Central memory CD8-positive, alpha-beta T cell (primary cell): ENCODE results near the gene MTFR1L.

Source experiments
- ATAC-seq: fragments of 150-1000 bp; cut with Tn5 transposase; replicated peaks from 2 replicates; pipeline ENCODE4 v1.10.0; 2022; ENCODE audit warnings: mild to moderate bottlenecking, moderate FRiP score, moderate number of reproducible peaks; ENCODE audit not compliant: poor library complexity, severe bottlenecking; ENCODE audit errors: extremely low read depth
- DNase-seq, 2 donors: peaks; one replicate each; pipeline ENCODE4 v3.0.0; 2021; ENCODE audit warnings: low spot score in 2 of 2
- H3K27ac Mint-ChIP-seq: one replicate; pipeline ENCODE4 v1.8.0; 2022; ENCODE audit warnings: low read depth, mild to moderate bottlenecking, moderate library complexity, mixed read lengths
- H3K27me3 Mint-ChIP-seq: one replicate; pipeline ENCODE4 v1.8.0; 2022; ENCODE audit warnings: mixed read lengths
- H3K36me3 Mint-ChIP-seq: one replicate; pipeline ENCODE4 v1.8.0; 2022; ENCODE audit warnings: mild to moderate bottlenecking, moderate library complexity, mixed read lengths; ENCODE audit not compliant: insufficient read depth
- H3K4me1 Mint-ChIP-seq: one replicate; pipeline ENCODE4 v1.8.0; 2022; ENCODE audit warnings: mixed read lengths
- H3K4me3 Mint-ChIP-seq: one replicate; pipeline ENCODE4 v1.8.0; 2022; ENCODE audit warnings: mild to moderate bottlenecking, moderate library complexity, mixed read lengths
- H3K9me3 Mint-ChIP-seq: one replicate; pipeline ENCODE4 v1.8.0; 2022; ENCODE audit warnings: mixed read lengths

Gene MTFR1L

GRCh38 chr1:25804964-25805862 is 14.5 kb upstream of the MTFR1L start:
- Mint-ChIP-seq H3K36me3 (peaks cover 4% of the 10 kb centered on the region), H3K9me3 (no peaks in the 10 kb centered on the region), H3K27ac (no peak overlapping the region), H3K27me3 (no peaks in the 10 kb centered on the region), H3K4me1 (peaks cover 26% of the 10 kb centered on the region), H3K4me3 (no peak overlapping the region)
- no peak for DNase-seq
- no peak for ATAC-seq

GRCh38 chr1:25805863-25806225 is 13.9 kb upstream of the MTFR1L start:
- Mint-ChIP-seq H3K27me3 (no peaks in the 10 kb centered on the region), H3K9me3 (no peaks in the 10 kb centered on the region), H3K4me1 (peaks cover 20% of the 10 kb centered on the region), H3K36me3 (peaks cover 4% of the 10 kb centered on the region), H3K27ac (no peak overlapping the region), H3K4me3 (no peak overlapping the region)
- ATAC-seq = no peak
- DNase-seq = no peak

- Mint-ChIP-seq H3K4me1 (peaks cover 18% of the 10 kb centered on the region), H3K27me3 (no peaks in the 10 kb centered on the region), H3K27ac (no peak overlapping the region), H3K4me3 (no peak overlapping the region), H3K9me3 (no peaks in the 10 kb centered on the region), H3K36me3 (peaks cover 4% of the 10 kb centered on the region)
- no peak for ATAC-seq
- DNase-seq = no peak
These were observed 13.3 kb upstream of the MTFR1L start for GRCh38 chr1:25806418-25806817.

GRCh38 chr1:25807480-25808390 is 12.0 kb upstream of the MTFR1L start:
- no peaks in the 10 kb centered on the region for H3K9me3 Mint-ChIP-seq
- H3K4me3 Mint-ChIP-seq = no peak overlapping the region
- ATAC-seq (no peak), DNase-seq (no peak)
- H3K36me3 Mint-ChIP-seq = peaks cover 6% of the 10 kb centered on the region
- H3K4me1 Mint-ChIP-seq = peaks cover 16% of the 10 kb centered on the region
- no peak overlapping the region for H3K27ac Mint-ChIP-seq
- no peaks in the 10 kb centered on the region for H3K27me3 Mint-ChIP-seq

- Mint-ChIP-seq H3K4me3 (no peak overlapping the region), H3K4me1 (peaks cover 12% of the 10 kb centered on the region), H3K27me3 (no peaks in the 10 kb centered on the region), H3K36me3 (peaks cover 8% of the 10 kb centered on the region), H3K27ac (no peak overlapping the region), H3K9me3 (no peaks in the 10 kb centered on the region)
- DNase-seq = no peak
- ATAC-seq = no peak
These were observed 11.1 kb upstream of the MTFR1L start for GRCh38 chr1:25808481-25809244.

GRCh38 chr1:25809283-25809926 is 10.3 kb upstream of the MTFR1L start:
- no peaks in the 10 kb centered on the region for H3K9me3 Mint-ChIP-seq
- peaks cover 9% of the 10 kb centered on the region for H3K36me3 Mint-ChIP-seq
- H3K4me3 Mint-ChIP-seq = no peak overlapping the region
- ATAC-seq = no peak
- H3K27ac Mint-ChIP-seq = no peak overlapping the region
- H3K27me3 Mint-ChIP-seq = no peaks in the 10 kb centered on the region
- peaks cover 12% of the 10 kb centered on the region for H3K4me1 Mint-ChIP-seq
- no peak for DNase-seq

GRCh38 chr1:25809929-25810328 is 9.8 kb upstream of the MTFR1L start:
- DNase-seq (no peak), ATAC-seq (no peak)
- no peaks in the 10 kb centered on the region for H3K27me3 Mint-ChIP-seq
- no peaks in the 10 kb centered on the region for H3K9me3 Mint-ChIP-seq
- peaks cover 8% of the 10 kb centered on the region for H3K4me1 Mint-ChIP-seq
- H3K36me3 Mint-ChIP-seq = peaks cover 9% of the 10 kb centered on the region
- no peak overlapping the region for H3K4me3 Mint-ChIP-seq
- H3K27ac Mint-ChIP-seq = peak overlapping the region; percentile 46

GRCh38 chr1:25810341-25811299 is 9.1 kb upstream of the MTFR1L start:
- H3K36me3 Mint-ChIP-seq = peaks cover 7% of the 10 kb centered on the region
- H3K27ac Mint-ChIP-seq = peak overlapping the region; percentile 46
- H3K4me3 Mint-ChIP-seq = no peak overlapping the region
- DNase-seq = peak; percentile 68 to 82
- H3K27me3 Mint-ChIP-seq = no peaks in the 10 kb centered on the region
- peak; percentile 75 for ATAC-seq
- H3K4me1 Mint-ChIP-seq = peaks cover 6% of the 10 kb centered on the region
- no peaks in the 10 kb centered on the region for H3K9me3 Mint-ChIP-seq

GRCh38 chr1:25811384-25812082 is 8.2 kb upstream of the MTFR1L start:
- H3K4me3 Mint-ChIP-seq = no peak overlapping the region
- H3K27me3 Mint-ChIP-seq = no peaks in the 10 kb centered on the region
- ATAC-seq (no peak), DNase-seq (no peak)
- no peaks in the 10 kb centered on the region for H3K9me3 Mint-ChIP-seq
- H3K27ac Mint-ChIP-seq = no peak overlapping the region
- H3K36me3 Mint-ChIP-seq = peaks cover 9% of the 10 kb centered on the region
- H3K4me1 Mint-ChIP-seq = no peaks in the 10 kb centered on the region

- H3K9me3 Mint-ChIP-seq = no peaks in the 10 kb centered on the region
- no peak for ATAC-seq
- no peak overlapping the region for H3K4me3 Mint-ChIP-seq
- H3K36me3 Mint-ChIP-seq = peaks cover 9% of the 10 kb centered on the region
- DNase-seq = no peak
- no peaks in the 10 kb centered on the region for H3K27me3 Mint-ChIP-seq
- no peak overlapping the region for H3K27ac Mint-ChIP-seq
- H3K4me1 Mint-ChIP-seq = peaks cover 2% of the 10 kb centered on the region
These were observed 6.6 kb upstream of the MTFR1L start for GRCh38 chr1:25813071-25813733.
